ENCODE measurements around the gene TTC8. TPM values are rescaled to one million over a fixed set of nuclear protein-coding genes. Genes with fewer than 3 reads are reported as not detected.
"Not testable (repeated sequence)": the region's sequence is repeated elsewhere in the genome, so short reads cannot be mapped to it uniquely, and the experiment has no call there.

The TTC8 gene
- polyA plus RNA-seq, 4 donors = 26.5 to 47.8 (median 34.1) TPM

DNA sequence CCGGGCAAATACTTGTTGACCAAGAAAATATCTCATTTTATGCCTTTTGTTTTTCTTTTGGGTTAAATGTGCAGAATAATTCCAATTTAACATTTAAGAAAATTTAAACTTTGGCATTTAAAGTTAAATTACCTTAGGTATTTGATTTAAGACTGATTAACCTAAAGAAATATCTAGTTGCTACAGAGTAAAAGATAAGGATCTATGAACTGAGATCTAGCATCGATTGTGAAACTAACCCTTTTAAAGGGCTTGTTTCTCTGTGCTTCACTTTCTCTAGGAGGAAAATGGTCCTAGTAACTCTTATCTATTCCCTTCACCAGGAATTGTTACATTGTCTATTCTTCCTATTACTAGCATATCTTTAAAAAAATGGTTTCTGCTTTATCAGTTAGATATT lies 2.6 kb upstream of the TTC8 start:
- no peak for DNase-seq (ENCODE audit: low read depth in 4 of 4, low spot score in 3 of 4)

DNA sequence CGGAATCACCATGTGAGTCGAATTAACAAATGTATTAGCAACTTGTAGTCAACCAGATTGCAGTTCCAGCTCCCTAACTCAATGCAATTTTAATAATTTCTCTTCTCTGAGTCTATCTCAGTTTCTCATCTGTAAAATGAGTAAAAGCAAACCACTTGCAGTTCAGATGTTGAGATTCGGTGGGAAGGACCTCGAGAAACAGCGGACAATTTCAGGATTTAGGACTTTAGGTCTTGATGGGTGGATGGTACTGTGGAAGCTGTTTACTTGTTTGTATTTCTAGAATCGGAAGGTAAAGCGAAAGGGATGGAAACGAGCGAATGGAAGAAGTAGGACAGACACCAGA lies 510 bp upstream of the TTC8 start:
- DNase-seq (ENCODE audit: low read depth in 4 of 4, low spot score in 3 of 4) = no peak

DNA sequence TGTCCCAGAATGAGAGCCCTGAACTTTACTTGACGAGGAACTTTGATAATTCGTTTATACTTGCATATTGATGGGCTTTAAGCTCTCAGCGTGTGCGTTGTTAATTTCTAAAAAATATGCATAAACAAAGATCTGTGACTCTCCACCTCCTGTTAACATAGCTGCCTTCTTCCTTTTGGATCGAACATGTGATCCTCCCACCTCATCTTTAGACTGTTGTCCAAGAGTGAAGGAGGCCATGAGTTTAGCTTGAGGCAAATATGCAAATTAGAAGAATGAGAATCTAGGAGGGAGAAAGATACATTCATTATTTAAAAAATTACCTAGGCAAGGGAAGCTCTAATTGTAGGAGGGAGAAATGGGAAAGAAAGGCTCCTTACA lies 617 bp downstream of the TTC8 start:
- peak in 2 of 4 donors; percentile 0 to 6 for DNase-seq (ENCODE audit: low read depth in 4 of 4, low spot score in 3 of 4)

GRCh38 chr14:88825503-88825902 lies 1.1 kb downstream of the TTC8 start:
- no peak for DNase-seq (ENCODE audit: low read depth in 4 of 4, low spot score in 3 of 4)

DNA sequence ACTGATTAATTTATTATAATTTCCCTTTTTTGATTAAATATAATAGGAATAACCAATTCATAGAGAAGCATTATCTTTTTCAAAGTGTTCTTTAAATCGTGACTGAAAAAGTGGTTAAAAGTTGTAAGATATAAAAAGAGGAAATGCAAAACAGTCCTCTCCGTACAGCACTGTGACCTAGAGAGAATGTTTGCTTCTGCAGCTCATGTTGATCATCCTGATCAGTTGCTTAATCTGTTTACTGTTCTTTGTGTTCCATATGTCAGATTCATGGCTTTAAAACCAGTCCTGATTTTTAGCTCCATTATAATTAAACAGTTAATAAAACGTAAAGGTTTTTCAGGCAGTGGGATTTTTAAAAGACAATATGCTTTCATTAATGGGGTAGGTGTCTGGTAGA lies 4.7 kb downstream of the TTC8 start:
- DNase-seq (ENCODE audit: low read depth in 4 of 4, low spot score in 3 of 4) = no peak

DNA sequence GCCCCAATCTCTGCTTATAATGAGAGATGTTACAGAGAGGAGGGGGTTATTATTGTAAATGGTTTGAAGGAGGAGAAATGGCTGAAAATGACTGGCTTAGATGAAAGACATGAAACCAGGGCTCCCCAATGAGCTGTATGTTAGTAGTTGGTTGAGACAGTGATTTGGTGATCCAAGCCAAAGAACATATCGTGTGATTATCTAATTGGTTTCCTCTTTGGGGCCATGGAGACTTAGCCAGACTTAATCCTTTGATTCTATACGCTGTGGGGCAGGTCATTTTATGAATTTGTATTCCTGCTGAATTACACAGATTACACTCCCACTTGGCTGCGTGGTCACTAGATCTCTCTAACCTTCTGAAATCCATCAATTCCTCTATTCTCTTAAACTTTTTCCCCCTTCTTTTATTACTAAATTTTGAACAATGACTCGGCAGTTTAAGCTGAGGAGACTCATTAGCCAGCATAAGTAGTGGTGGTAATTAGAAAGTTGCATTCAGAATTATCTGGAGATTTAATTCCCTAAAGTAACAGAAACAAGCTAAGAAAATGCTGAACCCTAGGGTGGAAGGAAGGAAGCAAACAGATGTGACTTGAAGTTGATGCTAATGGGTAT lies 5.3 kb downstream of the TTC8 start:
- DNase-seq (ENCODE audit: low read depth in 4 of 4, low spot score in 3 of 4) = no peak

- no peak for DNase-seq (ENCODE audit: low read depth in 4 of 4, low spot score in 3 of 4)
These were observed 6.8 kb downstream of the TTC8 start for GRCh38 chr14:88831284-88831683.

DNA sequence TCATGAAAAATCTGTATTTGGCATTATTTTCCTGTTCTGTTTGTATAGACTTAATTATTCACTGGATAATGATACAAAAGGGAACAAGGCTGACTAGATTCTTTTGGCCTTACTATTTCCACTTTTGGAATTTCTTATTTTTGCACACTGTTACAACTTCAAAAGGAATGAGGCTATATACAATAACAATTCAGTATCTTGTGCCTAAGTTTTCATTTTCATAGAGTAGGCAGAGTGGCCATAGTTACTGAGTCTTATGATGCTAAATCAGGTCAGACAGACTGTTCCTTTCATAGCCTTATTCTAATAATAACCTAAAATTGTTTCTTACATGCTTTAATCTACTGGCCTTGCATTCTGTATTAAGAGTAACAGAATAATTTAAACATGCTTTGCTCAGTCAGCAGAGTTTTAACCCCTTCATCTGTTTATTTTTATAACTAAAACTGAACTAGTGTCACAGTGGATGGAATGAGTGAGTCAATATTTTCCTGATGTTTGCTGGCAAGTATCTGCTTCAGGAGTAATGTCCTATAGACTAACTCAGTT lies 10.5 kb downstream of the TTC8 start:
- DNase-seq (ENCODE audit: low read depth in 4 of 4, low spot score in 3 of 4) = no peak

DNA sequence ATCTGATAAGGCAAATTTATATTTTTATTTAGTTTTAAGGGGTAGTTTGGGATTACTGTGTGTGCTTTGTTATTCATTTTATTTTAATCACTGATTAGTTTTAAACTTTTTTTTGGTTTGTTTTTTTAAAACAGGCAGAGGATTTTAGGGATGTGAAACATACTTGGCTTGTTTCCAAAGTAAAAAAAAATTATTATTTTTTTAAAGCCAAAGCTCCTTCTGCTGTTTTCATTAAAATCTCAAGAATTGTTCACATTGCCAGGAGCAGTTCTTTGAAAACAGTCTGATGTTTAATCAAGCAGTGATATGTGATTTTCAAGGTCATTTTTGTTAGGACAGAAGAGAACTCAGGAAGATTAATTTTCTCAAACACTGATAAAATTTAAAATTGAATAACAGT lies 11.2 kb downstream of the TTC8 start:
- no peak for DNase-seq (ENCODE audit: low read depth in 4 of 4, low spot score in 3 of 4)

- DNase-seq (ENCODE audit: low read depth in 4 of 4, low spot score in 3 of 4) = no peak
These were observed 13.0 kb downstream of the TTC8 start for GRCh38 chr14:88837495-88837894.

- no peak for DNase-seq (ENCODE audit: low read depth in 4 of 4, low spot score in 3 of 4)
These were observed 13.6 kb downstream of the TTC8 start for GRCh38 chr14:88838015-88838414.

DNA sequence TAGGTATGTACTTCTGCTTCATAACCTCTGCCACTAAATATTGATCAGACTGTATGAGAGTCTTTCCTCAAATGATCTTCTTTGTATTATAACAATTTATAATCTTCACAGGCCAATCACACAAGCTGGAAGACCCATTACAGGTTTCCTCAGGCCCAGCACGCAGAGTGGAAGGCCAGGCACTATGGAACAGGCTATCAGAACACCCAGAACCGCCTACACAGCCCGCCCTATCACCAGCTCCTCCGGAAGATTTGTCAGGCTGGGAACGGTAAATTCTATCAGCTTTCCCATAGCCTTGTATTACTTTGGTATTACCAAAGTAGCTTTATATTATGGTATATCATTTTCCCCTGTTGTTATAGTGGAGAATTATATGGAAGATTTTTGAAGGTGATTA lies 16.5 kb downstream of the TTC8 start:
- DNase-seq (ENCODE audit: low read depth in 4 of 4, low spot score in 3 of 4) = no peak

GRCh38 chr14:88841741-88842140 lies 17.3 kb downstream of the TTC8 start:
- DNase-seq (ENCODE audit: low read depth in 4 of 4, low spot score in 3 of 4) = no peak

DNA sequence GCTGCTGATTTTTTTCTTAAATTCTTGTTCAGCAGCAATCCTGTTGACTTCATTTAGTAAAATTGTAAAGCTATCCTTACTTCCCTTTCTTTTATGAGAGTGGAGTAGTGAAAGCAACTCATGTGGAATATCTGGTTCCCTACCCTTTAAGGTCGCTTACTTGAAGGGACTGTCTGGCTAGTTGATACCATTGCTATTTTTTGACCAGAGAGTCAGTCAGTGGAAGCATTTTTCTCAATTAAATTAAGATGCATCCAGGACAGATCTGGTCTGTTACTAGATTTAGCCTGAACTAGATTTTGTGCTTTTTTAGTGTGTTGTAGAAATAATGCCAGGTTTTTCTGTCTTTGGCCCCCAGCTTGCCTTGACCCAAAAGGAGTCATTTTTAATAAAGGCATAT lies 18.0 kb downstream of the TTC8 start:
- no peak for DNase-seq (ENCODE audit: low read depth in 4 of 4, low spot score in 3 of 4)

DNA sequence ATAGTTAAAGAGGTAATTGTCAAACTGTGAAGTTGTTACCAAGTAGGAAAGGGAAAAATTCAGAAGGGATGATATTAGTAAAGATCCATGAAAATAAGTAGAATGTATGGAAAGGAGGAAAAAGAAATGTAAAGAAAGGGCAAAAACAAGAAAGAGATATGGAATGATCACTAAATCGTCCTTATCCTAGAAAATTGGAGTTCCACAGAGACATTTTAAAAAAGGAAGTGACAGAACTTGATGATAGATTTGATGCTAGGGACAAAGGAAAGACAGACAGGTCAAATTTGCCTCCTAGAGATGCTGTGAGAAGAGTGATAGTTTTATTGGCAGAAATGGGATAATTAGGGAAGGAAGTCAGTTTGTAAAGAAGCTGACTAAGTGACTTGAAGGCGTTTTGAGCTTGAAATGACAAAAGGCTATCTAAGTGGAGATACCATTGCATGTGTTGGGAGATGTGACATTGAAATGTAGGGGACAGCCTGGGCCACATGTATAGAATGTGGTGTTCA lies 20.6 kb downstream of the TTC8 start:
- no peak for DNase-seq (ENCODE audit: low read depth in 4 of 4, low spot score in 3 of 4)

DNA sequence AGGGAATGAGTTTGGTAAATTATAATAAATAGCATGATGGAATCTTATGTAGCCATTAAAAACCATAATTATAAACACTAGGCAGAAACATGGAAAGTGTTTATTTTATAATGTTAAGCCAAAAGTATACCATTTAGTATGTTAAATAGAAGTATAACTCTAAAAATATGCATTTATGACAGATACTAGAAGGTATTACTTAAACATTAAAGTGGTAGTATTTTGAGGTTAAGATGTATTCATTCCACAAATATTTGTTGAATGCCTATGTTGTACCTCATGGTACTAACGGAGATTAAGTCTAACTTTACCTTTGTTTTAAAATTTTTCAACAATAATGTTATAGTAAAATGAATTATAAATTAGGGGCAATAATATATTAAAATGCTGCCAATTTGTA lies 24.1 kb downstream of the TTC8 start:
- no peak for DNase-seq (ENCODE audit: low read depth in 4 of 4, low spot score in 3 of 4)

DNA sequence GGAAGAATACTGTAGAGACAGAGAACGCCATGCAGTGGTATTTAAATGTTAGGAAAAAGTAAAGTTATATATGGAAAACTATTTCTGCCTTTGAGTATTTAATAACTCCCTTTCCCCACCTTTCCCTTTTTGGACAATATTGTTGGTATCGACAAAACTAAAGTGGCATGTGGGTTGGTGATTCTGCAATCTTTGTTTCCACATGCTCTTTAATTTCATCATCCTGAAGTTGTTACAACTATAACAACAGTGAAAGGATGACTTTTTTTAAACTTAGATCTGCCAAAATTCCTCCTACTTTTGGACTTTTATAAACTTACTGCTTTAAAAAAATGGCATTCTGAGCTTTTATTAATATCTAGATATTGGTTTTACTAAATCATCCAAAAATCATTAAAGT lies 25.3 kb downstream of the TTC8 start:
- no peak for DNase-seq (ENCODE audit: low read depth in 4 of 4, low spot score in 3 of 4)

DNA sequence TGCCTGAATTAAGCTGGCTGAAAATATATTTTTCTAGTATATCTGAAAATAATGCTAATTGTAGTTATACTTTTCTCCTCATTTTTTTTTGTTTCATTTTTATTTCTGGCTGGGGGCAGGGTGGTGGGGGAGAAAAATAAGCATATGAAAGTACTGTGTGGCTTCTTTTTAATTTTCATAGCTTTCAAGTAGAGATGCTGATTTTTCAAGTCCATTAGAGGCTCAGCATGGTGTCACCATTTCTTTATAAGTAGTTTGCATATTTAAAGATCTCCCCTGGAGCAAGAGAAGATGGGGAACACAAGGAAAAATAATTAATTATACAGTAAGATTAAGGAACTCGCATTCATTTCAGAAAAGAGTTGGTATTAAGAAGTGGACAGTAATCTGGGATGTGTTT lies 27.1 kb downstream of the TTC8 start:
- no peak for DNase-seq (ENCODE audit: low read depth in 4 of 4, low spot score in 3 of 4)

DNA sequence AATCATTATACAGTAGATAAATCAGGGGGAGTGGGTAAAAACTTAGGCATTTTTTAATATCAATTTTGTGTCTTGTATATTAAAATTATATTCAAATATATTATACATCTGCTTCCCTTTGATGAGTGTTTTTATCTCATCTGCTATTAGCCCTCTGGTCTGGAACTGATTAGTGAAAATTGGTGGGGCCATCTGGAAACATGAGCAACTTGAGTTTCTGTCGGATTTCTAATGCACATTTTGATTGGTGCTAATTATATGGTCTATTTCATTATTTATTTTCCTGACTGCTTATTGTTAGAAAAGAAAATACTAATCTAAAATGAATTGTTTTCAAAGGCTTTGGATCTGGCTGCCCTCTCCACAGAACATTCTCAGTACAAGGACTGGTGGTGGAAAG lies 28.2 kb downstream of the TTC8 start:
- DNase-seq (ENCODE audit: low read depth in 4 of 4, low spot score in 3 of 4) = no peak

GRCh38 chr14:88853129-88853528 lies 28.7 kb downstream of the TTC8 start:
- DNase-seq (ENCODE audit: low read depth in 4 of 4, low spot score in 3 of 4) = no peak

- no peak for DNase-seq (ENCODE audit: low read depth in 4 of 4, low spot score in 3 of 4)
These were observed 32.4 kb downstream of the TTC8 start for GRCh38 chr14:88856786-88857366.

GRCh38 chr14:88857861-88858260 lies 33.4 kb downstream of the TTC8 start:
- DNase-seq (ENCODE audit: low read depth in 4 of 4, low spot score in 3 of 4) = not testable (repeated sequence)

DNA sequence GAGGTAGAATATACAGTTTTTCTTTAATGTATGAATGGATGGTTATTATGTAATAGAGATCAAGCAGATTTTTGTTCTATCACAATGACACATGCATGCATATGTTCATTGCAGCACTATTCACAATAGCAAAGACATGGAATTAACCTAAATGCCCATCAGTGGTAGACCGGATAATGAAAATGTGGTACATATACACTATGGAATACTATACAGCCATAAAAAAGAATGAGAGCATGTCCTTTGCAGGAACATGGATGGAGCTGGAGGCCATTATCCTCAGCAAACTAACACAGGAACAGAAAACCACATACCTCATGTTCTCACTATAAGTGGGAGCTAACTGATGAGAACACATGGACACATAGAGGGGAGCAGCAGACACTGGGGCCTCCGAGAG lies 34.7 kb downstream of the TTC8 start:
- not testable (repeated sequence) for DNase-seq (ENCODE audit: low read depth in 4 of 4, low spot score in 3 of 4)

All from left renal pelvis (tissue), 4 donors.